GM23248 (cell line): Measurements from ENCODE around the gene PCSK2. TPM values are rescaled to one million over a fixed set of nuclear protein-coding genes. Genes with fewer than 3 reads are reported as not detected.
A peak's percentile ranks its signal among the peaks of the same experiment; 100 is the strongest.

Source experiments
- DNase-seq: peaks from one replicate; pipeline ENCODE4 v3.0.0-alpha.2; 2015
- H2AFZ ChIP-seq: fragments of 200-600 bp; sonication (generic); 2 replicates; pipeline ENCODE4 v1.6.1; 2016; ENCODE audit warnings: antibody characterized with exemption
- H3F3A ChIP-seq: fragments of 200-600 bp; sonication (generic); 2 replicates; pipeline ENCODE4 v1.6.1; 2016; ENCODE audit warnings: mild to moderate bottlenecking, antibody characterized with exemption, mixed run types; ENCODE audit not compliant: insufficient read depth
- H3K27ac ChIP-seq: fragments of 200-600 bp; sonication (generic); 2 replicates; pipeline ENCODE4 v1.5.1; 2016; ENCODE audit warnings: mild to moderate bottlenecking
- H3K27me3 ChIP-seq: fragments of 200-600 bp; sonication (generic); replicated peaks from 2 replicates; pipeline ENCODE4 v1.6.1; 2016; ENCODE audit warnings: mild to moderate bottlenecking; ENCODE audit not compliant: insufficient read depth
- H3K36me3 ChIP-seq: fragments of 200-600 bp; sonication (generic); 2 replicates; pipeline ENCODE4 v1.6.1; 2016; ENCODE audit warnings: low read depth, mild to moderate bottlenecking
- H3K4me1 ChIP-seq: fragments of 200-600 bp; sonication (generic); 2 replicates; pipeline ENCODE4 v1.6.1; 2016; ENCODE audit warnings: mild to moderate bottlenecking; ENCODE audit not compliant: insufficient read depth
- H3K4me2 ChIP-seq: fragments of 200-600 bp; sonication (generic); one replicate; pipeline ENCODE4 v1.6.1; 2016; ENCODE audit warnings: mild to moderate bottlenecking; ENCODE audit not compliant: unreplicated experiment
- H3K4me3 ChIP-seq: fragments of 200-600 bp; sonication (generic); 2 replicates; pipeline ENCODE4 v1.5.1; 2016; ENCODE audit warnings: mild to moderate bottlenecking
- H3K79me2 ChIP-seq: fragments of 200-600 bp; sonication (generic); 2 replicates; pipeline ENCODE4 v1.6.1; 2016; ENCODE audit warnings: mild to moderate bottlenecking; ENCODE audit not compliant: insufficient read depth
- H3K9ac ChIP-seq: fragments of 200-600 bp; sonication (generic); 2 replicates; pipeline ENCODE4 v1.6.1; 2016; ENCODE audit warnings: mild to moderate bottlenecking
- H3K9me2 ChIP-seq: fragments of 200-600 bp; sonication (generic); 2 replicates; pipeline ENCODE4 v1.6.1; 2016; ENCODE audit warnings: mixed run types, mild to moderate bottlenecking, moderate library complexity; ENCODE audit not compliant: insufficient read depth
- H3K9me3 ChIP-seq: fragments of 200-600 bp; sonication (generic); one replicate; pipeline ENCODE4 v1.6.1; 2017; ENCODE audit warnings: low read depth
- H4K20me1 ChIP-seq: fragments of 200-600 bp; sonication (generic); 2 replicates; pipeline ENCODE4 v1.6.0; 2016; ENCODE audit not compliant: insufficient read depth
- EZH2 ChIP-seq: fragments of 200-600 bp; sonication (generic); IDR thresholded peaks from 2 replicates; pipeline ENCODE4 v1.6.1; 2018; ENCODE audit warnings: antibody characterized with exemption, mild to moderate bottlenecking; ENCODE audit not compliant: insufficient read depth, poor library complexity, severe bottlenecking
- EZH2phosphoT487 ChIP-seq: fragments of 200-600 bp; sonication (generic); IDR thresholded peaks from 2 replicates; pipeline ENCODE4 v1.6.1; 2018; ENCODE audit warnings: antibody characterized with exemption, moderate library complexity, mild to moderate bottlenecking, low read depth; ENCODE audit not compliant: insufficient read depth
- WGBS, 2 experiments: methylation state at CpG; one replicate each; pipeline ENCODE4 v1.1.6; 2015 to 2017; ENCODE audit warnings: low lambda C conversion rate in 2 of 2, low coverage in 1 of 2; ENCODE audit errors: missing lambda C conversion rate in 2 of 2; 5-methylcytosine and 5-hydroxymethylcytosine counted together
- in situ Hi-C: fragments of 300-500 bp; cut with MboI; formaldehyde crosslinking; loops from 2 replicates; pipeline ENCODE4 v1.15.0; 2020
- polyA plus RNA-seq: library from polyadenylated mRNA; unstranded; fragments of >200 nt; fragmentation: Nextera tagmentation; extraction: Ambion mirVana; gene quantifications from 2 replicates; pipeline ENCODE4 v1.2.1, GENCODE V29; 2016
- total RNA-seq: library from RNA; depleted of rRNA; stranded (reverse); fragments of >200 nt; shearing (Covaris generic); gene quantifications from 2 replicates; pipeline ENCODE4 v1.2.3, GENCODE V29; 2014

The PCSK2 gene
- total and polyA plus RNA-seq, 2 experiments from 2014 or later: not detected

- H3K4me3 ChIP-seq: peak overlapping the region; percentile 83
- DNase-seq: no peak
- no peak overlapping the region for H3K27ac ChIP-seq
- no peaks in the 10 kb centered on the region for H3K36me3 ChIP-seq
- H3K4me2 ChIP-seq: peak overlapping the region; percentile 100
- no peaks in the 10 kb centered on the region for H3K27me3 ChIP-seq
- WGBS, 2 experiments: 28 to 30% methylated on average over 23 of the region's 23 CpGs
- no peaks in the 10 kb centered on the region for H4K20me1 ChIP-seq
- H2AFZ ChIP-seq: peak overlapping the region; percentile 97
- H3F3A ChIP-seq: no peaks in the 10 kb centered on the region
- no peak for TF ChIP-seq EZH2phosphoT487
- no peak for TF ChIP-seq EZH2
- H3K4me1 ChIP-seq: peaks cover 12% of the 10 kb centered on the region; the same call in 1 of the 2 replicates
- in situ Hi-C loops: loop anchor here (25.0 kb wide), 1 partner anchor 783 kb away; the partner anchor contains the start of gene ZNF133
- H3K9me2 ChIP-seq: no peaks in the 10 kb centered on the region
- H3K9ac ChIP-seq: peak overlapping the region; percentile 74
- H3K9me3 ChIP-seq: no peaks in the 10 kb centered on the region
- H3K79me2 ChIP-seq: no peaks in the 10 kb centered on the region
These were observed 277.4 kb downstream of the PCSK2 start for GRCh38 chr20:17504066-17504897.

- peak overlapping the region; percentile 34; the same call in 1 of the 2 replicates for H3K27ac ChIP-seq
- H3K9me3 ChIP-seq: no peaks in the 10 kb centered on the region
These were observed 278.2 kb downstream of the PCSK2 start for GRCh38 chr20:17504898-17505635.

GRCh38 chr20:17505636-17506517 is 279.0 kb downstream of the PCSK2 start:
- H3K27ac ChIP-seq: peak overlapping the region; percentile 34; the same call in 1 of the 2 replicates
- TF ChIP-seq EZH2phosphoT487: no peak
- no peak for TF ChIP-seq EZH2
- no peaks in the 10 kb centered on the region for H3K9me3 ChIP-seq
- peak; percentile 83 for DNase-seq
- H3K4me3 ChIP-seq: peak overlapping the region; percentile 83
- H3K4me1 ChIP-seq: peaks cover 12% of the 10 kb centered on the region; the same call in 1 of the 2 replicates
- WGBS, 2 experiments: 58 to 61% methylated on average over 19 of the region's 19 CpGs
- no peaks in the 10 kb centered on the region for H4K20me1 ChIP-seq
- peak overlapping the region; percentile 97 for H2AFZ ChIP-seq
- no peaks in the 10 kb centered on the region for H3K36me3 ChIP-seq
- H3K79me2 ChIP-seq: no peaks in the 10 kb centered on the region
- peak overlapping the region; percentile 100 for H3K4me2 ChIP-seq
- peak overlapping the region; percentile 74 for H3K9ac ChIP-seq
- no peaks in the 10 kb centered on the region for H3K9me2 ChIP-seq
- in situ Hi-C loops: loop anchor here (25.0 kb wide), 1 partner anchor 781 kb away; the partner anchor contains the start of gene ZNF133
- no peaks in the 10 kb centered on the region for H3K27me3 ChIP-seq
- no peaks in the 10 kb centered on the region for H3F3A ChIP-seq

More at GRCh38 chr20:17504898-17505635, 278.2 kb downstream of the PCSK2 start:
- Histone ChIP-seq H3K9ac (peak overlapping the region; percentile 74), H4K20me1 (no peaks in the 10 kb centered on the region), H3K4me1 (peaks cover 12% of the 10 kb centered on the region; the same call in 1 of the 2 replicates), H3K36me3 (no peaks in the 10 kb centered on the region), H3K9me2 (no peaks in the 10 kb centered on the region), H3K4me2 (peak overlapping the region; percentile 100), H3K79me2 (no peaks in the 10 kb centered on the region), H2AFZ (peak overlapping the region; percentile 97), H3K4me3 (peak overlapping the region; percentile 83), H3F3A (no peaks in the 10 kb centered on the region), H3K27me3 (no peaks in the 10 kb centered on the region)
- peak; percentile 80 for DNase-seq
- TF ChIP-seq EZH2phosphoT487 (no peak), EZH2 (no peak)
- 3% methylated on average over 30 of the region's 30 CpGs for WGBS, 2 experiments
- in situ Hi-C loops: loop anchor here (25.0 kb wide), 1 partner anchor 782 kb away; the partner anchor contains the start of gene ZNF133
